Kidney capillary endothelial cell (primary cell): ENCODE measurements around the gene NTRK3.

Experiments used
- DNase-seq: peaks from one replicate; pipeline ENCODE4 v3.0.0-alpha.2; 2018; ENCODE audit warnings: low spot score

NTRK3 gene

GRCh38 chr15:87941606-87942005 is 314.9 kb downstream of the NTRK3 start:
- no peak for DNase-seq

GRCh38 chr15:87940768-87941167 is 315.8 kb downstream of the NTRK3 start:
- DNase-seq = no peak

DNA sequence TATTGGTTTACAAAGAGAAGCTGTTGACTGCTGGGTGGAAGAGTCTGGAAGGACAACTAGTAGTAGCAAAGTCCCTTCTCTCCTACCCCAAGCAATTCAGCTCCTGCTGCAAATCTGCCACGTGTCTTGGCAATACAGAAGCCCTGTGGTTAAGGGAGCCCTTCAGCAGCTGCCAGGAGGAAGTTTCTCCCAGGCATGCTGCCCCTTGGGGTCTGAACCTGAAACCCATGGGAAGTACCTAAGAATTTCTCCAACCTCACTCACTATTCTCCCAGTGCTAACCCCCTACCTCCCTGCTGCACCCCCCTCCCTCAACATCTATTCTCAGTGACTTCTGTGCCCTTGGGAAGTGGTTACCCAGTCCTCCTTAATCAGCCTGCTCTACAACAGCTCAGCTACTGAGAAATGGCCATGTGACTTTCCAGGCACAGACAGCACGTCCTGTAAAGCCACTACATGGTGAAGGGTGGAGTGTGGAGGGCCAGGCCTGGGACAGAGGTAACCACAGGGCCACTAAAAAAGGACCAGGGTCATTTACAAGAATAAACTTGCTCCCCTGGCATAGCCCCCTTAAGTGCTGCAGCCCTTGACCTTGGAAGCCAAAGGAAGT is 316.6 kb downstream of the NTRK3 start:
- no peak for DNase-seq

DNA sequence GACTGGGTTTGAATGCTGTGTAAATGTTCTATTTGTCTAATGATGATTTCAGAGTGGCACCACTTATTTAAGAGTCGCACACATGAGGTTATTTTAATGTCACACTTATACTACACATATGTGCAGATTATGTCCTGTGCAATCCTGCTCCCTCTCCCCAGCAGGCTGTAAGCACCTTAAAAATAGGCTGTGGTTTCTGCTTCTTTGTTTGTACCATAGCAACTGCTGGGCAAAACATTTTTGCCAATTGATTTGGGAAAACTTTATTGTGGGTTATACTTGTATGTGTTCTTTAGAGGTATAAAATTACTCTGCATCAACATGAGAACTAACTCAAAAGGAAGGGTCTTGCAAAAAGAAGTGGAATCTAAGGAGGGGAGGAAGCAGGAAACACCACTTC is 318.5 kb downstream of the NTRK3 start:
- no peak for DNase-seq

DNA sequence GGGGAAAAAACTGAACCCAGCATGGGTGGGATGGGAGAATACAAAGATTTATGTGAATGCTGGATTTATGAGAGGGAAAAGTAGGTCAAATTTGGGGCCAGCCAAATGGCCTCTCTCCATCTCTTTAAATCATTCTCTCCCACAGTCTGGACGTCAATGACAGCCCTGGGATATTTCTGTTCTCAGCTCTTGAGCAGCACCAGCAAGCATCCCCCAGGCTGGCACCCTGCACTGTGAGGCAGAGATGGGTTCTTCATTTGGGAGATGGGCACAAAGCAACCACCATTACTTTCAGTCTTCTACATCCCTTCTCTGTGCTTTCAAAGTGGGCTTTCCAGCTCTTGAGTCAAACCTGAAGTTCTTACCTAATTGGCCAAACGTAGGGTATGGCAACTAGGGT is 321.0 kb downstream of the NTRK3 start:
- no peak for DNase-seq

GRCh38 chr15:87931584-87931983 is 325.0 kb downstream of the NTRK3 start:
- no peak for DNase-seq

DNA sequence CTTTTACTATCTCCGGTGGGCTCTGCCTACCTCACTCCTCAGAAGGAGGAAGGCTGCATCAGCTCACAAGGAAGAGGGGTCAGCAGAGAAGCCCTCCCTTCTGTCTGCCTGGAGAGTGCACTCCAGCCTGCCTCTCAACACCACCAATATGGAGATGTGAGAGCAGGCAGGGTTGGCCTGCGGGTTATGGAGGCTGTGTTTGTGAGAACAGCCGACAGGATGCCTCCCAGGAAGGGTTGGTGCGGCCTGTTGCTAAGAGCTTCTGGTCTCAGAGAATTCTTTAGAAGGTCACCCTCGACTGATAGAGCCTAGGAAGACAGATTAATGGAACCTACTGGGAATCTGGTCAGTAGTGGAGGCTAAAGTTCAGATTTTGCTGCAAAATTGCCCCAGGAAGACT is 326.1 kb downstream of the NTRK3 start:
- no peak for DNase-seq

- no peak for DNase-seq
Measured at GRCh38 chr15:87929841-87930240, 326.7 kb downstream of the NTRK3 start.

- no peak for DNase-seq
Measured at GRCh38 chr15:87924433-87924832, 332.1 kb downstream of the NTRK3 start.

DNA sequence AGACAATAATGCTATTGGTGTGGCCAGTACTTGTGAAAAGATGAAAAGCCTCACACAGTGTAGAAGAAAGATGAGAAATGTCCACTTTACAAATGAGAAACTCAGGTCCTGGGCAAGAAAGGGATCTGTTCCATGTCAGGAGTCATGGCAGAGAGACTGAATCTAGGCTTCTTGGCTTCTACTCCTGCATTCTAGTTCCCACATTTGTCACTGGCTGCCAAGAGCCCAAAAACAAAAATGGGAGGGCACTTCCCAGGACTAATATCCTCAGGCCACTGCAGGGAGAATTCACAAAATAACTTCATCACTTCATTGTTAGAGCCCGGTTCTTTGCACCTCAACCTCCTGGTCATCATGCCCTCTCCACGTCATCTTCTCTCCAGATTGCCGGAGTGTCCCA is 337.5 kb downstream of the NTRK3 start:
- DNase-seq = no peak

- DNase-seq = no peak
Measured at GRCh38 chr15:87917480-87917879, 339.1 kb downstream of the NTRK3 start.

GRCh38 chr15:87916208-87916607 is 340.3 kb downstream of the NTRK3 start:
- DNase-seq = no peak

- no peak for DNase-seq
Measured at GRCh38 chr15:87910301-87910700, 346.2 kb downstream of the NTRK3 start.

GRCh38 chr15:87907676-87908446 is 348.7 kb downstream of the NTRK3 start:
- DNase-seq = no peak

GRCh38 chr15:87906444-87906843 is 350.1 kb downstream of the NTRK3 start:
- no peak for DNase-seq

- DNase-seq = no peak
Measured at GRCh38 chr15:87902772-87903426, 353.6 kb downstream of the NTRK3 start.

DNA sequence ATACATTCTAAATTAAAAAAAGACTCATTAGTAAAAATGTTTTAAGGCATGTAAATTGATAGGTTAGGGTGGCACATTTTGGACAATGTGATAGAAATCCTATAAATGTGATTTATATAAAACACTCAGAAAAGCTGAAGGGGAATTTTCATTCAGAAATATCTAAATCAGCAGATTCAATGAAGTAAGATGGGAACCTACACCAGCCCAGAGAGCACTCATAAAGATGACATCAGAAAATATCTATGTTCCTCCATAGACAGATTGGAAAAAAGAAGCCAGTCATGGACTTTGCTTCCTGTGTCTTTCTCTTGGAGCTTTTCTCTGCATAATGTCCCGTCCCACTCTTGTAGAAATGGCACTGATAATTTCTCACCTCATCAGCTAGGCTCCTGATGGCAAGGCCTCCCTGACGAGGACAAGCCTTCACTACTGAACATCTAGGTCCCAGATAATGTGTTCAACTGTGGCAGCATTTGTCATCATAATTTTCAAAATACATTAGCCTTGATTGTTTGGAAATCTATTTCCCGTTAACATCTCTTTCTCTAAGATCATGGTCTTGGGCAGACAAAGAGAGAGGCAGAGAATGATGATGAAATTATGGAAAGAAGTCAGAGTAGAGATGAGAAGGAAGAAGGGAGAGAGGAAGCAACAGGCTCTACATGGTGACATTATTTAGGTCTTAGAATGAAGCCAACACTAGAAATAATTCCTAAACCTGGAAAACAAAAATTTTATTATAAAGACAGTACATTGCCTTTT is 354.4 kb downstream of the NTRK3 start:
- DNase-seq = no peak

DNA sequence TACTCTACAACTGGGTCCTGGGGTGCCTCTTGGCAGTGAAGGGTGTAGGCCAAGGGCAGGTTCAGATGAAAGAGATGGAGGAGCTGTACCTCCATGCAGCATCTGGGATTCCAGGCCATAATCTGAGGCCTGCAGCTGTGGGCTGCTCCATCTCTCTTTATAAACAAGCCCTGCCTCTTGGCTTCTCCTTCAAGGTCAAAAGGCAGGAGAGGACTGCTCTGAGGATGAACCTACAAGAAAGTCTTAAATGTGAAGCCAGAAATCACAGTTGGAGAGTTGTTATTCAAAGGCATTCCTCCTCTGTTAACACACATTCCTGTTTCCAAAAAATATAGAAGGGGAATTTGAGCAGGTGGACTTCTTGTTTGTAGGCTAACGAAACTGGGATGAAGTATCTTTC is 355.5 kb downstream of the NTRK3 start:
- no peak for DNase-seq

DNA sequence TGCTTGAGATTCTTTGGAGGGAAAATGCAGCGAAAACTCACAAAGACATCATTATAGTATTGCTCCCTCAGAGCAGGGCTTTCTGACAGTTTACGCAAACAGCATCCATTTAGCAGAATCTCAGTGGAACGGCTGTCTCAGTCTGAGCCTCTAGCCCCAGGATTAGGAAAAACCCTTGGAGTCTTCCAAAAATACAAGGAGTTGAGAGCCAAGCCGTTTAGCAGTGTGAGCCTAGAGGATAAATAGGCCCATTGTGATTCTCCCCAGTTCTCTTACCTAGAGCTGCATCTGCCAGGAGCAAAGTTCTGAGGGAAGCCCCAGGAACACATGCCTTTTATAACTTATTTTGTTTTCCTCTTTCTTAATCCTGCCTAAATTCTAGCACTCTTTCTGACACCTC is 359.6 kb downstream of the NTRK3 start:
- DNase-seq = no peak

DNA sequence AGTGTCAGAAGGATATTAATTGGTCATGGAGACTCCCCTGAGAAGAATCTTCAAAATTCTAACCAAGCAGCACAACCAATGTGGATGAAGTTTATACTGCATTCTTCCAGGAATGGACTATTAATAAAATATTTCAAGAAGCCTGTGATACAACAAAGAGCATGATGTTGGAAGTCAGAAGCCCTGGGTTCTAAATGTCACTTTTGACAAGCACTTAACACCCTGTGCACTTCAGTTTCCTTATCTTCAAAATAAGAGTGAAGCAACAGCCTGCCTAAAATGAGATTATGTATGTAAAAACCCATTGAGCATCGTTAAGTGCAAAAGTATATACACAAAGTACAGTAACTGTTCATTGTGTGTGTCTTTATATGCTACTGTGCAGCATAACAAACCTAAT is 369.4 kb downstream of the NTRK3 start:
- no peak for DNase-seq

DNA sequence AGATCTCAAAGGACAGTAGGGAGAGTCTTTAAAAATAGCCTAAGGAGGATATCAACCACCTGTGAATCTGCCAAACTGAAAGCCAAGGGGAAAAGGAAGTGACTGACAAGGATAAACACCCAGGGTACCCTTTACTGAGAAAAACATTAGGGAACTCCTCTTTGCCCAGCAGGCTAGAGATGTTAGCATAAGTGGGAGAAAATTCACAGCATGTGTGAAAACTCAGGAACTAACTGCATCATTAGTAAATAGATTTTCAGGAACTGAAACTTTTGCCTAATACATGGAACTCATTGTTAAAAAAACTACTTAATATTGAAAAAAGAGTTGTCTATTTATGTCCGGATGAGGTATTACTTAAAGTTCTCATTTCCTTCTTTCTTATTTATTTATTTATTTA is 375.5 kb downstream of the NTRK3 start:
- DNase-seq = no peak

GRCh38 chr15:87877822-87878542 is 378.6 kb downstream of the NTRK3 start:
- no peak for DNase-seq
